ENCODE results near the gene CDC42EP5. TPM values are rescaled to one million over a fixed set of nuclear protein-coding genes. Genes with fewer than 3 reads are reported as not detected.
"Not testable (repeated sequence)": the region's sequence is repeated elsewhere in the genome, so short reads cannot be mapped to it uniquely, and the experiment has no call there.

The CDC42EP5 gene
- total RNA-seq, 1 donor from 2014 or later = not detected

- Mint-ChIP-seq H3K36me3 (ENCODE audit: low read depth) (no peaks in the 10 kb centered on the region), H3K4me1 (peaks cover 23% of the 10 kb centered on the region), H3K4me3 (no peak overlapping the region), H3K9me3 (peaks cover 2% of the 10 kb centered on the region), H3K27me3 (peaks cover 11% of the 10 kb centered on the region), H3K27ac (no peak overlapping the region)
- no peak for ATAC-seq (ENCODE audit: low read depth)
- DNase-seq = no peak
- ChIA-PET CTCF (no interaction called here), POLR2A (no interaction called here)
- intact Hi-C loops (cut with micrococcal nuclease) = no loop called here
- TF ChIP-seq CTCF (IDR thresholded peaks at IDR 0.05) = no peak
Observed at GRCh38 chr19:54506079-54506478, 33.0 kb upstream of the CDC42EP5 start.

GRCh38 chr19:54505542-54505941 is 32.4 kb upstream of the CDC42EP5 start:
- peaks cover 23% of the 10 kb centered on the region for H3K4me1 Mint-ChIP-seq
- POLR2A ChIA-PET; CTCF ChIA-PET; H3K4me3 Mint-ChIP-seq; ATAC-seq (ENCODE audit: low read depth); intact Hi-C loops (cut with micrococcal nuclease); H3K9me3 Mint-ChIP-seq; H3K36me3 Mint-ChIP-seq (ENCODE audit: low read depth); DNase-seq; H3K27ac Mint-ChIP-seq: not testable (repeated sequence)
- H3K27me3 Mint-ChIP-seq = peaks cover 11% of the 10 kb centered on the region

- ATAC-seq (ENCODE audit: low read depth) (no peak), DNase-seq (no peak)
- Mint-ChIP-seq H3K27ac (no peak within 1 kb of the TSS), H3K4me3 (no peak within 1 kb of the TSS), H3K4me1 (peaks cover 16% of the 10 kb centered on the region), H3K9me3 (peaks cover 2% of the 10 kb centered on the region), H3K36me3 (ENCODE audit: low read depth) (no peaks in the 10 kb centered on the region), H3K27me3 (peaks cover 21% of the 10 kb centered on the region)
- ChIA-PET POLR2A (no interaction called here), CTCF (no interaction called here)
- intact Hi-C loops (cut with micrococcal nuclease) = no loop called here
- TF ChIP-seq CTCF (IDR thresholded peaks at IDR 0.05) = no peak
Observed at GRCh38 chr19:54502518-54503048, 29.5 kb upstream of the CDC42EP5 start, which contains the start of gene LAIR2. Gene LAIR2 (plus strand): TSS chr19:54502831. CDS start chr19:54502919, 88 bp downstream.

- peaks cover 35% of the 10 kb centered on the region for H3K27me3 Mint-ChIP-seq
- H3K27ac Mint-ChIP-seq; H3K36me3 Mint-ChIP-seq (ENCODE audit: low read depth); CTCF ChIA-PET; H3K9me3 Mint-ChIP-seq; H3K4me1 Mint-ChIP-seq; intact Hi-C loops (cut with micrococcal nuclease); H3K4me3 Mint-ChIP-seq; DNase-seq; POLR2A ChIA-PET: not testable (repeated sequence)
- ATAC-seq (ENCODE audit: low read depth) = peak; percentile 40
Observed at GRCh38 chr19:54498451-54498772, 25.3 kb upstream of the CDC42EP5 start.

DNA sequence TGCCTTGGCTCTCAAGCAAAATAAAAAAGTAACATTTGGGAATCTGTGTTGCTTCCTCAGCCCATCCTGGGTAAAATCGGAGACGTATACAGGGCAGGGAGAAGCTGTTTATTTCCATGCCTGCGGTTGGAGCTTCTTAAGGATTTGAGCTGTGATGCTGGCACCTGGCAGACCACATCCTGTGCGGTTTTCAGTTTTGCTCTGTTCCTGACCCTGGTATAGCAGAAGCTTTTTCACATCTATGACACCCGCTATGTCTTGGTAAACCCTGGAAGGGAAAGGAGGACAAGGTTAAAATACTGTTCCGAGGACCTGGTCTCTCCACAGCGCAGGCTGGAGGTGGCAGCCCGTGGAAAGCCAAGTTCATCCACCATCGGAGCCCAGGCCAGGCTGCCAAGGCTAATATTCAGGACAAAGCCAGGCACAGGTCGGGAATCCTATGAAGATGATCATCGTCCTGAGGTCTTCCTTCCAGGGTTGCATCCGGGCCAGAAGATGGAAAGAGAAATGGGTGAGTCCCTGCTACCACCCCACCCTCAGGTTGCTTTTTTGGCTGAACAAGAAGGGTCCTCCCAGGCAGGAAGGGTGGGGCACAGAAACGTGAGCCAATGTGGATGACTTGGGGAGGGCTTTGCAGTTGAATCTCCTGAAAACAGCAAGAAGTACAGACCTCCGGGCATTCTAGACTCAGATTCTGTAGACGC is 24.8 kb upstream of the CDC42EP5 start:
- DNase-seq; H3K27ac Mint-ChIP-seq; H3K4me1 Mint-ChIP-seq; POLR2A ChIA-PET; H3K9me3 Mint-ChIP-seq; intact Hi-C loops (cut with micrococcal nuclease); H3K4me3 Mint-ChIP-seq; CTCF ChIA-PET; H3K36me3 Mint-ChIP-seq (ENCODE audit: low read depth): not testable (repeated sequence)
- ATAC-seq (ENCODE audit: low read depth) = peak; percentile 50
- H3K27me3 Mint-ChIP-seq = peaks cover 39% of the 10 kb centered on the region

DNA sequence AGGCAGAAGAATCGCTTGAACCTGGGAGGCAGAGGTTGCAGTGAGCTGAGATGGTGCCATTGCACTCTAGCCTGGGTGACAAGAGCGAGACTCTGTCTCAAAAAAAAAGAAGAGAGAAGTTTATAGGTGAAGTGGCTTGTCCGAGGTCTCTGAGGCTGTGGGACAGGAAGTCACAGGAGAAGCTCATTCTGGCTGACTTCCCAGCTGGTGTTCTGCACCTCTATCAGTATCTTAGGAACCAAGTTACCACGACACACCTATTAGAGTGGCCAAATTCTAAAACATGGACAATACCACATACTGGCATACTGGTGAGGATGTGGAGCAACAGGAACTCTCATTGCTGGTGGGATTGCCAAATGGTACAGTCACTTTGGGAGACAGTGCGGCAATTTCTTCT is 22.2 kb upstream of the CDC42EP5 start:
- POLR2A ChIA-PET; H3K36me3 Mint-ChIP-seq (ENCODE audit: low read depth); DNase-seq; H3K27ac Mint-ChIP-seq; H3K9me3 Mint-ChIP-seq; ATAC-seq (ENCODE audit: low read depth); H3K4me3 Mint-ChIP-seq; intact Hi-C loops (cut with micrococcal nuclease); CTCF ChIA-PET: not testable (repeated sequence)
- Mint-ChIP-seq H3K4me1 (peaks cover 12% of the 10 kb centered on the region), H3K27me3 (peaks cover 45% of the 10 kb centered on the region)

GRCh38 chr19:54493967-54494585 is 21.0 kb upstream of the CDC42EP5 start:
- intact Hi-C loops (cut with micrococcal nuclease) = no loop called here
- H3K27ac Mint-ChIP-seq = no peak overlapping the region
- CTCF ChIA-PET = no interaction called here
- H3K9me3 Mint-ChIP-seq = no peaks in the 10 kb centered on the region
- H3K27me3 Mint-ChIP-seq = peaks cover 40% of the 10 kb centered on the region
- no peak for TF ChIP-seq CTCF (IDR thresholded peaks at IDR 0.05)
- no peak for DNase-seq
- peaks cover 12% of the 10 kb centered on the region for H3K4me1 Mint-ChIP-seq
- no peaks in the 10 kb centered on the region for H3K36me3 Mint-ChIP-seq (ENCODE audit: low read depth)
- POLR2A ChIA-PET = no interaction called here
- no peak for ATAC-seq (ENCODE audit: low read depth)
- H3K4me3 Mint-ChIP-seq = no peak overlapping the region

DNA sequence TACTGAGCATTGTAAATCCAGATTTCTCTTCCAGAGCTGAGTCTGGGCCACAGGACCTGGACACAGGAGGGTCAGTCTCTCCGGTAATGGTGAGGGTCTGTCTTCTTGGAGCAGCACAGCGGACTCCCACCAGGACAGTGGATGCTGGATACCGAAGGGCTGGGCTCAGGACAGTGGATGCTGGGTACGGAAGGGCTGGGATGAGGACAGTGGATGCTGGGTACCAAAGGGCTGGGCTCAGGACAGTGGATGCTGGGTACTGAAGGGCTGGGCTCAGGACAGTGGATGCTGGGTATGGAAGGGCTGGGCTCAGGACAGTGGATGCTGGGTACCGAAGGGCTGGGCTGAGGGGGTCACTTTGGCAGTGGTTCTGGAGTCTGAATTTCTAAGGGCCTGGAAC is 20.0 kb upstream of the CDC42EP5 start:
- H3K9me3 Mint-ChIP-seq; H3K27ac Mint-ChIP-seq; ATAC-seq (ENCODE audit: low read depth); CTCF ChIA-PET; intact Hi-C loops (cut with micrococcal nuclease); H3K36me3 Mint-ChIP-seq (ENCODE audit: low read depth); H3K4me3 Mint-ChIP-seq; POLR2A ChIA-PET; DNase-seq: not testable (repeated sequence)
- Mint-ChIP-seq H3K27me3 (peaks cover 37% of the 10 kb centered on the region), H3K4me1 (peaks cover 11% of the 10 kb centered on the region)
